Measurements from ENCODE around the gene RCAN1.

- TF ChIP-seq POLR2AphosphoS5 (IDR thresholded peaks at IDR 0.05; ENCODE audit: low read depth, low read length) (no peak), TAF1 (IDR thresholded peaks at IDR 0.05; ENCODE audit: borderline replicate concordance, insufficient read depth, low read length) (no peak), SIN3A (IDR thresholded peaks at IDR 0.05; ENCODE audit: borderline replicate concordance, insufficient read depth, low read length) (no peak), REST (IDR thresholded peaks at IDR 0.05; ENCODE audit: insufficient read depth in 1 of 2, low read depth in 2 of 2, low read length in 2 of 2) (no peak), FOXP2 (optimal IDR thresholded peaks at IDR 0.05; ENCODE audit: borderline replicate concordance, extremely low read depth, extremely low read length, insufficient read depth) (no peak)
Observed at GRCh38 chr21:34544032-34544496, 70.8 kb downstream of the RCAN1 start.
